HEK293 (cell line): ENCODE data around the gene TIMM44.

Experiments
- TF ChIP-seq, protein P1 (sequence below): fragments of 450-650 bp; formaldehyde crosslinking; IDR thresholded peaks from 2 replicates; pipeline ENCODE4 v1.5.1; 2016; ENCODE audit warnings: missing biosample characterization, missing genetic modification characterization
- TF ChIP-seq, protein P2 (sequence below): fragments of 450-650 bp; formaldehyde crosslinking; IDR thresholded peaks from 2 replicates; pipeline ENCODE4 v1.5.1; 2016; ENCODE audit warnings: missing biosample characterization, missing genetic modification characterization

DNA sequence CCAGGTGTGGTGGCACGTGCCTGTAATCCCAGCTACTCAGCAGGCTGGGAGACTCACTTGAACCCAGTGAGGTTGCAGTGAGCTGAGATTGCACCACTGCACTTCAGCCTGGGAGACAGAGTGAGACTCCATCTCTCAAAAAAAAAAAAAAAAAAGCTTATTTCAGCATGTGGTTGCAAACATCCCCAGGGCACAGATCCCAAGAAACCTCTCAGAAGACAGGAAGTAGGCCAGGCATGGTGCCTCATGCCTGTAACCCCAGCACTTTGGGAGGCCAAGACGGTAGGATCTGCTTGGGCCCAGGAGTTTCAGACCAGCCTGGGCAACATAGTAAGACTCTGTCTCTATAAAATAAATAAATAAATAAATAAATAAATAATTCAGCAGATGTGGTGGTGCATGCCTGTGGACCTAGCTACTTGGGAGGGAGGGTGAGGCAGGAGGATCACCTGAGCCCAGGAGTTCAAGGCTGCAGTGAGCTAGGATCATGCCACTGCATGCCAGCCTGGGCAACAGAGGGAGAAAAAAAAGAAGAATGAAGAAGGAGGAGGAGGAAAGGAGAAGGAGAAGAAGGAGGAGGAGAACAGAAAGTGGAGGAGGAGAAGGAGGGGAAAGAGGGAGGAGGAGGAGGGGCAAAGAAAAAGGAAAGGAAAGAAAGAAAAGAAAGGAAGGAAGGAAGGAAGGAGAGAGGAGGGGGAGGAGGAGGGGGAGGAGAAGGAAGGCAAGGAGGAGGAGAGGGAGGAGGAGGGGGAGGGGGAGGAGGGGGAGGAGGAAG is 59.5 kb downstream of the TIMM44 start:
- TF ChIP-seq, protein P1, sequence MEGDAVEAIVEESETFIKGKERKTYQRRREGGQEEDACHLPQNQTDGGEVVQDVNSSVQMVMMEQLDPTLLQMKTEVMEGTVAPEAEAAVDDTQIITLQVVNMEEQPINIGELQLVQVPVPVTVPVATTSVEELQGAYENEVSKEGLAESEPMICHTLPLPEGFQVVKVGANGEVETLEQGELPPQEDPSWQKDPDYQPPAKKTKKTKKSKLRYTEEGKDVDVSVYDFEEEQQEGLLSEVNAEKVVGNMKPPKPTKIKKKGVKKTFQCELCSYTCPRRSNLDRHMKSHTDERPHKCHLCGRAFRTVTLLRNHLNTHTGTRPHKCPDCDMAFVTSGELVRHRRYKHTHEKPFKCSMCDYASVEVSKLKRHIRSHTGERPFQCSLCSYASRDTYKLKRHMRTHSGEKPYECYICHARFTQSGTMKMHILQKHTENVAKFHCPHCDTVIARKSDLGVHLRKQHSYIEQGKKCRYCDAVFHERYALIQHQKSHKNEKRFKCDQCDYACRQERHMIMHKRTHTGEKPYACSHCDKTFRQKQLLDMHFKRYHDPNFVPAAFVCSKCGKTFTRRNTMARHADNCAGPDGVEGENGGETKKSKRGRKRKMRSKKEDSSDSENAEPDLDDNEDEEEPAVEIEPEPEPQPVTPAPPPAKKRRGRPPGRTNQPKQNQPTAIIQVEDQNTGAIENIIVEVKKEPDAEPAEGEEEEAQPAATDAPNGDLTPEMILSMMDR (tag by site-specific recombination) = no peak
- TF ChIP-seq, protein P2, sequence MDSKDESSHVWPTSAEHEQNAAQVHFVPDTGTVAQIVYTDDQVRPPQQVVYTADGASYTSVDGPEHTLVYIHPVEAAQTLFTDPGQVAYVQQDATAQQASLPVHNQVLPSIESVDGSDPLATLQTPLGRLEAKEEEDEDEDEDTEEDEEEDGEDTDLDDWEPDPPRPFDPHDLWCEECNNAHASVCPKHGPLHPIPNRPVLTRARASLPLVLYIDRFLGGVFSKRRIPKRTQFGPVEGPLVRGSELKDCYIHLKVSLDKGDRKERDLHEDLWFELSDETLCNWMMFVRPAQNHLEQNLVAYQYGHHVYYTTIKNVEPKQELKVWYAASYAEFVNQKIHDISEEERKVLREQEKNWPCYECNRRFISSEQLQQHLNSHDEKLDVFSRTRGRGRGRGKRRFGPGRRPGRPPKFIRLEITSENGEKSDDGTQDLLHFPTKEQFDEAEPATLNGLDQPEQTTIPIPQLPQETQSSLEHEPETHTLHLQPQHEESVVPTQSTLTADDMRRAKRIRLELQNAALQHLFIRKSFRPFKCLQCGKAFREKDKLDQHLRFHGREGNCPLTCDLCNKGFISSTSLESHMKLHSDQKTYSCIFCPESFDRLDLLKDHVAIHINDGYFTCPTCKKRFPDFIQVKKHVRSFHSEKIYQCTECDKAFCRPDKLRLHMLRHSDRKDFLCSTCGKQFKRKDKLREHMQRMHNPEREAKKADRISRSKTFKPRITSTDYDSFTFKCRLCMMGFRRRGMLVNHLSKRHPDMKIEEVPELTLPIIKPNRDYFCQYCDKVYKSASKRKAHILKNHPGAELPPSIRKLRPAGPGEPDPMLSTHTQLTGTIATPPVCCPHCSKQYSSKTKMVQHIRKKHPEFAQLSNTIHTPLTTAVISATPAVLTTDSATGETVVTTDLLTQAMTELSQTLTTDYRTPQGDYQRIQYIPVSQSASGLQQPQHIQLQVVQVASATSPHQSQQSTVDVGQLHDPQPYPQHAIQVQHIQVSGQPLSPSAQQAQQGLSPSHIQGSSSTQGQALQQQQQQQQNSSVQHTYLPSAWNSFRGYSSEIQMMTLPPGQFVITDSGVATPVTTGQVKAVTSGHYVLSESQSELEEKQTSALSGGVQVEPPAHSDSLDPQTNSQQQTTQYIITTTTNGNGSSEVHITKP (tag by site-specific recombination) = no peak
